NCI-H2081 (cell line): ENCODE results near the gene AHR.
A peak's percentile ranks its signal among the peaks of the same experiment; 100 is the strongest.

Source experiments
- DNase-seq, 2 experiments: peaks; one replicate each; lab custom pipeline; 2025; lab: John Stamatoyannopoulos, UW

The AHR gene

GRCh38 chr7:17304926-17305325, 6.5 kb downstream of the AHR start:
- DNase-seq, result peak in 1 of 2 experiments; percentile 38

- no peak for DNase-seq
Measured at GRCh38 chr7:17305387-17306171, 7.1 kb downstream of the AHR start.

DNA sequence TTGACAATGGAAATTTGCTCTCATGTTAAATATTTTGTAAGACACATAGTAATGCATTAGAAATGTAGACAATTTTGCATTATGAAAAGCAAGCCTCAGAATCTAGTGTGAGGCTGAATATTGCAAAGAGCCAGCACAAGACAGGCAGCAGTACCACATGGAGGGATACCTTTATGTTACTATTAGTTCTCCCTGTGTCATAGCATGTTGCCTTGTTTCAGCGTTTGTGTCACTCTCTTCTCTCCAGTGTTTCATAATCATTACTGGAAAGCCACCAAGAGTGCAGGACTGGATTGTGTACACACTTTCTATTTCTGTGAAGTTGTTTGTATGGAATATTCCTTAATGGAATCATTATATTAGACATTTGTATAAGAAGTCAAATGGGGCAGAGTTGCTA, 8.5 kb downstream of the AHR start:
- DNase-seq, result no peak

DNA sequence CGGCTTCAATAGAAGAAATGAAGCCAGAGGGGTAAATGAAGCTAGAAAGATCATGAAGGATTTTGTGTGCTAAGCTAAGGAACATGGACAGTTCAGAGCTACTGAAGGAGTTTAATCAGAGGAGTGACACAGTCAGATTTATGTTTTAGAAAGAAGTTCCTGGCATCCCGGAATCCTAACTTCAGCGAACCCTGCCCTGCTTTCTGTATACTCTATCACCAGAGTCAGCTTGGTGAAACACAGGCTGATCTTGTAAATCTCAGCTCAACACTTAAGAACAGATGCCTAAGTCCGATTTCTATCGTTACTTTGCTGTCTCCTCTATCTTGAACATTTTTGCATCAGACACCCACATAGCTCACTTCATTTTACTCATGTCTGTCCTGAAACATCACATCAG, 9.1 kb downstream of the AHR start:
- no peak for DNase-seq

GRCh38 chr7:17307969-17308648, 9.7 kb downstream of the AHR start:
- no peak for DNase-seq

DNA sequence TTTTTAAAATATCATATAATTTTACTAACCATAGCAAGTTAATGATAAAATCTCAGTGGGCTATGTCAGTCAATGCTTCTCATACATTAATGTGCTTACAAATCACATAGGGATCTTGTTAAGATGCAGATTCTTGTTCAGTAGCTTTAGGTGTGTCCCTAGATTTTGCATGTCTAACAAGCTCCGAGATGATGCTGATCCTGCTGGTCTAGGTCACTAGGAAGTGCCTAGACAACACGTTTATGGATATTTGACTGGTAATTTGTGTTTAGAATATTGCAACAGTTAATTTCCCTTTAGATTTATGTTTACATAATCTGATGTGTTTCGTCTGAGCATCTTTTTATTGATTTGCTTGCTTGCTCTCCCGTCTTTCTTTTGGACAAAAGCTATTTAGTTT, 12.7 kb downstream of the AHR start:
- DNase-seq, result no peak

GRCh38 chr7:17311952-17312351, 13.5 kb downstream of the AHR start:
- no peak for DNase-seq

- DNase-seq, result no peak
Measured at GRCh38 chr7:17312641-17313040, 14.2 kb downstream of the AHR start.

GRCh38 chr7:17313194-17313593, 14.7 kb downstream of the AHR start:
- DNase-seq, result no peak

DNA sequence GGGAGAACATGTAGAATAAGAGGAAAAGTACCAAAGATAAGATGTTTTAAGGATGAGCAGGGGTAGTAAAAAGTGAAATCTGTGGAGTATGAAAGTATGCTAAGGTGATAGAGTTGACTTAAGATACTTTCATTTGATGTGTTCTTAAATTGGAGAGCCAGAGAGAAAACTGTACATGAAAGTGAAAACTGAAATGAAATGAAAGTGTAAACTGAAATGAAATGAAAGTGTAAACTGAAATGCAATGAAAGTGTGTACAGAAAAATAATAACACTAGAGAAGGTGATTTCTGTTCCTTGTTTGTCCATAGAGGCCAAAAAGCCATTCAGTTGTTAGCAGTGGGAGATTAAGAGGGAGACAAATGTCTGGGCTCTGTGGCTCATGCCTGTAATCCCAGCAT, 17.5 kb downstream of the AHR start:
- DNase-seq, result no peak

GRCh38 chr7:17318146-17318545, 19.7 kb downstream of the AHR start:
- no peak for DNase-seq

DNA sequence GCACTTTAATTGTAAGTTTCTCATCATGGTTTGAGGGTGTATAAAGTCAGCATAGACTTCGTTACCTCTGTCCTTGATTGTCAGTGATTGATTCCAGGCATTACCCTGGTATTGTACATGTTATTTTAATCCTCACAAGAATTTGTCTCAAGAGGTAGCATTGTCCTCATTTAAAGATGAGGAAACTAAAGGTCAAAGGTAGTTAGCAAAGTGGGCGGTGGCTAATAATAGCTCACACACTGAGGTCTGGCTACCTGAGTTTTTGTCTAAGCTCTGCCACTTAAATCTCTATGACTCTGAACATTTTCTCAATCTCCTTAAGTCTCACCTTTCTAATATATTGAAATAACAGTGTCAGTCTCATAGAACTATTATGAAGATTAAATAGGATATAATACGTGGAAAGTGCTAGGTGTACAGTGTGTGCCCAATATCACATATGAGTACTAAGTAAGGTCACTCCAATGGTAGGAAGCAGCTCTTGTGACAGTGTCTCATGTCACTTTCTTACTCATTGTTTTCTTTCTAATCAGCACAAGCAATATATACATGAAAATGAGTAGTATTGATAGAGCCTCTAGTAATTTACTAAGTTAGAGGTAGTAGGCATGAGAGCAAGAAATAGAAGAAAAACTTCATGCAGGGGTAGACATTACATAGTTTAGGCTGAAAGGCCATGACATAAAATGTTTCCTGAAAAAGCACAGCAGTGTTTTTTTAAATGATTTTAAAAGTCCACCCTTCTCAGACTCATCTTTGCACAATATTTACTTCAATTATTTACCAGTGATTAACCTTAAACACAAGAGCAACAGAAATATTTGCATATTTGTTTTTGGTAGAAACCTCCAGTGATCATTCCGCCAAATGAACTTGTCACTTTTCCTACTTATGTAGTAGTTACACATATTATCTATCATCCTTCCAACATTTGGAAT, 21.0 kb downstream of the AHR start:
- no peak for DNase-seq

GRCh38 chr7:17320102-17320497, 21.6 kb downstream of the AHR start:
- DNase-seq, result no peak

GRCh38 chr7:17320657-17321056, 22.2 kb downstream of the AHR start:
- no peak for DNase-seq

- DNase-seq, result no peak
Measured at GRCh38 chr7:17325364-17325763, 26.9 kb downstream of the AHR start.

DNA sequence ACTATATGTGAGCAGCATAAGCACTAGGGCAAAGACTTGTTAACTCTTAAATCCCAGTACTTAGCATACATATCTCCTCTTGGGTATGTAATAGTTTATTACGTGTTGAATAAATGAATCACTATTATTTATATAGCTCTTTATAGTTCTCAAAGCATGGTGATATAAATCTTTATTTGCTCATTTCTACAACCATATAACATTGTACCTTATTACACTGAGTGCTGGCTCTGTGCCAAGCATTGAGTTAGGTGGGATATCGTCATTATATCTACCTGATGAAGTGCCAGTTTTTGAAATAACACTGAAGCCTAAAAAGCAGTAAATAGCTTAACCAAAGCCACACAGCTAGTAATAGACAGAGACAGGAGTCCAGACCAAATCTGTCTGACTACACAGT, 27.9 kb downstream of the AHR start:
- no peak for DNase-seq

- no peak for DNase-seq
Measured at GRCh38 chr7:17328641-17329040, 30.2 kb downstream of the AHR start.

DNA sequence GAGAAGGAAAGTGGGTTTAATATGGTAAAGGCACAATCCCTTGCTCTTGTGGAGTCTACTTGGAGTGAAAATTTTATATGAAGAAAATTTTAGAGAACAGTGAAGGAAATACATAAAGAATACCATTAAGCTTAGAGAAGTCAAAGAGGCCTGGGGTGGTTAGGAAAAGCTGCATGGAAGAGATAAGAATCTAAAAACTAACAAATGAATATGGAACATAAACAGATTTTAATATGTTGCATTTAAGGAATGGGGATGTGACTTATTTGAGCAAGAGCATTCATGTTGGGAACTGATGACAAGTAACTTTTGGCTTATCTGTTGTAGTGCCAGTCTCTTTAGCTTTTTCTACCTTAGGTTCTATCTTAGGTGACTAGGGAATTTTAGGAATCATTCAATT, 31.0 kb downstream of the AHR start:
- DNase-seq, result no peak

GRCh38 chr7:17331891-17332501, 33.5 kb downstream of the AHR start:
- DNase-seq, result no peak

GRCh38 chr7:17333221-17333620, 34.8 kb downstream of the AHR start:
- no peak for DNase-seq

GRCh38 chr7:17336168-17336567, 37.7 kb downstream of the AHR start:
- DNase-seq, result no peak

DNA sequence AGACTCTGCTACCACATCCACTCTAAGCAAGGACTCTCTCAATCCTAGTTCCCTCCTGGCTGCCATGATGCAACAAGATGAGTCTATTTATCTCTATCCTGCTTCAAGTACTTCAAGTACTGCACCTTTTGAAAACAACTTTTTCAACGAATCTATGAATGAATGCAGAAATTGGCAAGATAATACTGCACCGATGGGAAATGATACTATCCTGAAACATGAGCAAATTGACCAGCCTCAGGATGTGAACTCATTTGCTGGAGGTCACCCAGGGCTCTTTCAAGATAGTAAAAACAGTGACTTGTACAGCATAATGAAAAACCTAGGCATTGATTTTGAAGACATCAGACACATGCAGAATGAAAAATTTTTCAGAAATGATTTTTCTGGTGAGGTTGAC, 40.7 kb downstream of the AHR start:
- no peak for DNase-seq
